Thoracic aorta endothelial cell (primary cell): ENCODE results near the gene CEP76. TPM values are rescaled to one million over a fixed set of nuclear protein-coding genes. Genes with fewer than 3 reads are reported as not detected.

Experiments used
- total RNA-seq: library from RNA; depleted of rRNA; stranded (reverse); fragments of >200 nt; gene quantifications from 2 replicates; pipeline ENCODE4 v1.2.3, GENCODE V29; 2012

Gene CEP76, protein sequence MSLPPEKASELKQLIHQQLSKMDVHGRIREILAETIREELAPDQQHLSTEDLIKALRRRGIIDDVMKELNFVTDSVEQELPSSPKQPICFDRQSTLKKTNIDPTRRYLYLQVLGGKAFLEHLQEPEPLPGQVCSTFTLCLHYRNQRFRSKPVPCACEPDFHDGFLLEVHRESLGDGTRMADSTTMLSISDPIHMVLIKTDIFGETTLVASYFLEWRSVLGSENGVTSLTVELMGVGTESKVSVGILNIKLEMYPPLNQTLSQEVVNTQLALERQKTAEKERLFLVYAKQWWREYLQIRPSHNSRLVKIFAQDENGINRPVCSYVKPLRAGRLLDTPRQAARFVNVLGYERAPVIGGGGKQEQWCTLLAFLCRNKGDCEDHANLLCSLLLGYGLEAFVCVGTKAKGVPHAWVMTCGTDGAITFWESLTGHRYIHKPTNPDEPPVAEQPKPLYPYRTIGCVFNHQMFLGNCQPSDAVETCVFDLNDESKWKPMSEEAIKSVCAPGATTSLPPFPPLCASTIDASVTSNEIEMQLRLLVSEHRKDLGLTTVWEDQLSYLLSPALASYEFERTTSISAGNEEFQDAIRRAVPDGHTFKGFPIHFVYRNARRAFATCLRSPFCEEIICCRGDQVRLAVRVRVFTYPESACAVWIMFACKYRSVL
- 14.9 and 17.4 TPM in 2 replicates for total RNA-seq

DNA sequence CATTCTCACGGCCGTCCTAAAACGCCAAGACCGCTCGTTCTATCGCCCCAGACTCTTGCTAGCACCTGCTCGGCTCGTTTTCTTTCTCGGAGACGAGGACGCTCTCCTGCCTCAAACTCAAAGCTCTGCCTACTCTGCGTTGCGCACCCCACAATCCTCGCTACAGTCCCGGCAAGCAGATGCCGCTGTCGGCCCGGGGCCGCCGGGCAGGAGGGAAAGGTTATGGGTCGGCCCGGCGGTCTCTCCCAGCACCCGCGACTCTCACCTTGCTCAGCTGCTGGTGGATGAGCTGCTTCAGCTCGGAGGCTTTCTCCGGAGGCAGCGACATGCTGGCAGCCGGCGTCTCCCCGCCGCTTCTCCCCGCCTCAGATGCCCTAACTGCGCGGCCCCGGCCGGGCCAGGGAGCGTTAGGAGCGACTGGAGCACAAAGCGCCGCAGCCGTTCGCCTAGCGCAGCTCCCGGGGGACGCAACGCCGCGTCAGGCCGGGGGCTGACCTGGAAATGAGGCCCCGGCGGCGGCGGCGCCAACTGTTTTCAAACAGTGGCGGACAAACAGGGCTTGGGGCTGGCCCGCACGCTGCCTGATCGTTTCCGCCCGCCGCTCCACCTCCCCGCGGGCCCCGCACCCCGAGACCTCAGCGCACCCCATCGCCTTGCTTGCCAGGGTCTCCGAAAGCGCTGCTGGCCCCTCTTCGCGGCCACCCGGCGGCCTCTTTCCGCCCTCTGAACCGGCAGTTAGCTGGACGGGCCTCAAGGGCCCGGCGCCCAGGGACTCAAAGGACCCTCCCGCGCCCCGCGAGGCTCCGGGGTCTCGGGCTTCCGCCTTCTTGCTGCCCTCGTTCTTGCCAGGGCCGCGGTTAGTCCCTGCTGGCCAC is at the start of gene CEP76, which contains the start of gene PSMG2:
Gene CEP76, minus strand, starts transcription at position 503 of the 875 bp plus-strand sequence. Its CDS starts 175 bp downstream, at position 328.
Gene PSMG2, plus strand, starts transcription at position 822 of the 875 bp plus-strand sequence. CDS start 66 bp downstream, outside the sequence.

DNA sequence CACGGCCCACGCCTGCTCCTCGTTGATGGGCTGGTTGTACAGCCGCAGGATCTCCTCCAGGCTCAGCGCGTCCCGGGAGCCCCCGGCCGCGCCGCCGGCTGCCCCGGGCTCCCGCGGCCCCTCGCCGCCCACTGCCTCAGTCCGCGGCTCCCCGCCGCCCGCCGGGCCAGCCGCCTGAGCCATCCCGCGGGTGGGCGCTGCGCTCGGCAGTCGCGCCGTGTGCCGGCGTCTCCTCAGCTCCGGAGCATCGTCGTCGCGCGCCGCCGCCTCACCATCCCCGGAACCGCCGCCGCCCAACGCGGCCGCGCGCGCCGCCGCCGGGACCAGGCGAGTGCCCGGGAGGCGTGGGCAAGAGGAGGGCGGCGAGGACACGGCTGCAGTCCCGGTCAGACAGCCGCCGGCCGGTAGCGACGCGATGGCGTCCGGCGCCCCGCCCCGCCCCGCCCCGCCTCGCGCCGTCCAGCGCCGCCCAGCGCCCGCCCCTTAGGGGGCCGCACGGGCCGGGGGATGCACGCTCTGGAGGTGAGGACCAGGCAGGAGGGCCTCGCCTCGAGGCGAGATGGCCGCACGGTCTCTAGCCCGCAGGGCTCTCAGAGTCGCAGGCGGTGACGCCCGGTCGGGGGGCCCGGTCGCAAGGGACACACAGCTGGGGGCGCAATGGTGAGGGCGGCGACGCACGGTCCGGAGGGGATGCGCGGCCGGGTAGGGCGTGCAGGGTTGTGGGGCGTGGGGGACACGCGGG is 44.7 kb downstream of the CEP76 start, which contains the start of gene SPIRE1:
Gene SPIRE1, minus strand, starts transcription at position 424 of the 742 bp plus-strand sequence. Its CDS starts 241 bp downstream, at position 183.

Other genes with a start within 250 kb of the CEP76 start
- gene SPIRE1, start 44.6 kb downstream of the CEP76 start, total RNA-seq: 43.9 and 68.8 TPM in 2 replicates
- gene PSMG2, start 319 bp upstream of the CEP76 start, total RNA-seq: 73.7 and 104 TPM in 2 replicates
- gene PTPN2, start 181.5 kb upstream of the CEP76 start, total RNA-seq: 18.2 and 26.1 TPM in 2 replicates
- 59.2 and 63.2 TPM in 2 replicates for gene SEH1L, start 245.3 kb upstream of the CEP76 start, total RNA-seq